Tibial artery (tissue), 4 donors: ENCODE results near the gene ATAD5.

Source experiments
- DNase-seq, 2 donors: peaks; one replicate each; pipeline ENCODE4 v3.0.0-alpha.2; 2019
- H3K27ac ChIP-seq, 2 donors: fragments of 200-600 bp; sonication (generic) in 1 of 2; 1 replicate in 1 of 2; 2 replicates in 1 of 2; pipeline ENCODE4 v1.5.1; 2018 to 2019; ENCODE audit warnings: mild to moderate bottlenecking in 1 of 2
- H3K27me3 ChIP-seq, 2 donors: fragments of 200-600 bp; sonication (generic) in 1 of 2; one replicate each; pipeline versions ENCODE4 v1.5.1 to v1.6.0; 2016 to 2019
- H3K36me3 ChIP-seq, 3 donors: fragments of 200-600 bp; sonication (generic) in 2 of 3; one replicate each; pipeline ENCODE4 v1.5.1; 2016 to 2019; ENCODE audit warnings: mild to moderate bottlenecking in 2 of 3
- H3K4me1 ChIP-seq, 4 donors: fragments of 200-600 bp; sonication (generic) in 2 of 4; 1 replicate in 3 of 4; 2 replicates in 1 of 4; pipeline ENCODE4 v1.5.1; 2016 to 2019
- H3K4me3 ChIP-seq, 2 donors: fragments of 200-600 bp; sonication (generic) in 1 of 2; 1 replicate in 1 of 2; 2 replicates in 1 of 2; pipeline ENCODE4 v1.5.1; 2018 to 2019; ENCODE audit warnings: mild to moderate bottlenecking in 2 of 2
- H3K9me3 ChIP-seq, 3 donors: fragments of 200-600 bp; sonication (generic) in 1 of 3; one replicate each; pipeline ENCODE4 v1.5.1; 2016 to 2019
- CTCF ChIP-seq, 2 experiments: fragments of 200-600 bp in 1 of 2; fragments of 450-650 bp in 1 of 2; IDR thresholded peaks; one replicate each; pipeline ENCODE4 v1.5.1; 2017 to 2019; ENCODE audit warnings: antibody characterized with exemption in 2 of 2, mild to moderate bottlenecking in 1 of 2, moderate library complexity in 1 of 2
- intact Hi-C: fragments of 100-400 bp; cut with DNase I; formaldehyde crosslinking; loops from one replicate; pipeline ENCODE4 v1.15.0; 2023; ENCODE audit warnings: low total_unique reads

Gene ATAD5

GRCh38 chr17:30794372-30794771 is 37.4 kb upstream of the ATAD5 start:
- Histone ChIP-seq H3K27me3 (no peaks in the 10 kb centered on the region), H3K9me3 (no peaks in the 10 kb centered on the region), H3K27ac (no peak overlapping the region), H3K4me1 (no peaks in the 10 kb centered on the region), H3K4me3 (no peak overlapping the region), H3K36me3 (peaks cover 35 to 80% (median 61%) of the 10 kb centered on the region in 3 donors)
- no peak for TF ChIP-seq CTCF (IDR thresholded peaks at IDR 0.05)
- no peak for DNase-seq
- intact Hi-C loops, result no loop called here

- Histone ChIP-seq H3K27ac (no peak overlapping the region), H3K27me3 (no peaks in the 10 kb centered on the region), H3K4me1 (no peaks in the 10 kb centered on the region), H3K4me3 (no peak overlapping the region), H3K36me3 (peaks cover 34 to 90% (median 61%) of the 10 kb centered on the region in 3 donors), H3K9me3 (no peaks in the 10 kb centered on the region)
- TF ChIP-seq CTCF (IDR thresholded peaks at IDR 0.05), result no peak
- no peak for DNase-seq
- intact Hi-C loops, result no loop called here
These were observed 35.8 kb upstream of the ATAD5 start for GRCh38 chr17:30796016-30796415.

- DNase-seq, result no peak
- H3K36me3 ChIP-seq, result peaks cover 37 to 62% (median 42%) of the 10 kb centered on the region in 3 donors
- H3K4me1 ChIP-seq, result no peaks in the 10 kb centered on the region
- no peak overlapping the region for H3K4me3 ChIP-seq
- H3K27me3 ChIP-seq, result no peaks in the 10 kb centered on the region
- intact Hi-C loops, result no loop called here
- H3K9me3 ChIP-seq, result no peaks in the 10 kb centered on the region
- no peak for TF ChIP-seq CTCF (IDR thresholded peaks at IDR 0.05)
- no peak overlapping the region for H3K27ac ChIP-seq
These were observed 30.1 kb upstream of the ATAD5 start for GRCh38 chr17:30801671-30802070.

GRCh38 chr17:30805944-30806456 is 25.8 kb upstream of the ATAD5 start:
- intact Hi-C loops, result no loop called here
- no peak for TF ChIP-seq CTCF (IDR thresholded peaks at IDR 0.05)
- H3K9me3 ChIP-seq, result no peaks in the 10 kb centered on the region
- peaks cover 26 to 46% (median 28%) of the 10 kb centered on the region in 3 donors for H3K36me3 ChIP-seq
- no peak for DNase-seq
- H3K27me3 ChIP-seq, result no peaks in the 10 kb centered on the region
- H3K4me3 ChIP-seq, result no peak overlapping the region
- H3K27ac ChIP-seq, result no peak overlapping the region
- H3K4me1 ChIP-seq, result no peaks in the 10 kb centered on the region

GRCh38 chr17:30807896-30808295 is 23.9 kb upstream of the ATAD5 start:
- intact Hi-C loops, result no loop called here
- Histone ChIP-seq H3K36me3 (peaks cover 9 to 27% (median 9%) of the 10 kb centered on the region in 3 donors), H3K27me3 (no peaks in the 10 kb centered on the region), H3K9me3 (no peaks in the 10 kb centered on the region), H3K4me3 (no peak overlapping the region), H3K27ac (no peak overlapping the region), H3K4me1 (peaks cover 0 to 9% (median 0%) of the 10 kb centered on the region in 4 donors)
- no peak for DNase-seq
- no peak for TF ChIP-seq CTCF (IDR thresholded peaks at IDR 0.05)
